Measurements from ENCODE around the gene NLRP1.
A peak's percentile ranks its signal among the peaks of the same experiment; 100 is the strongest.

Gene NLRP1

GRCh38 chr17:5553479-5553878, 30.8 kb downstream of the NLRP1 start:
- no peak for DNase-seq

DNA sequence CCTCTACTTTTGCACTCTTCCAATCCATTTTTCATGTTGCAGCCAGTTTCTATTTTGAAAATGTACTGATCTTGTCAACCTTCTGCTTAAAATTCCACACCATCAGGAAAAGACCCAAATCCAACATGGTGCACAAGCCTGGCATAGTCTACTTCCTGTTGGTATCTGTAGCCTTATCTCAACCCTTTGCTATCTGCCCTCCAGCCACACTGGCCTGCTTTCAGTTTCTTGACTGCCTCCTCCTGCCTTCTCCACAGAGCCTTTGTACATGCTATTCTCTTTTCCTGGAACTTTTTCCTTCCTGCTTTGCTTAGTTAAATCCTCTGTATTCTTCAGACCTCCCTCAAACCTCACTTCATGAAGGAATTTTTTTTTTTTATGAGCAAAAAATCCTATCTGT, 31.5 kb downstream of the NLRP1 start:
- DNase-seq = no peak

DNA sequence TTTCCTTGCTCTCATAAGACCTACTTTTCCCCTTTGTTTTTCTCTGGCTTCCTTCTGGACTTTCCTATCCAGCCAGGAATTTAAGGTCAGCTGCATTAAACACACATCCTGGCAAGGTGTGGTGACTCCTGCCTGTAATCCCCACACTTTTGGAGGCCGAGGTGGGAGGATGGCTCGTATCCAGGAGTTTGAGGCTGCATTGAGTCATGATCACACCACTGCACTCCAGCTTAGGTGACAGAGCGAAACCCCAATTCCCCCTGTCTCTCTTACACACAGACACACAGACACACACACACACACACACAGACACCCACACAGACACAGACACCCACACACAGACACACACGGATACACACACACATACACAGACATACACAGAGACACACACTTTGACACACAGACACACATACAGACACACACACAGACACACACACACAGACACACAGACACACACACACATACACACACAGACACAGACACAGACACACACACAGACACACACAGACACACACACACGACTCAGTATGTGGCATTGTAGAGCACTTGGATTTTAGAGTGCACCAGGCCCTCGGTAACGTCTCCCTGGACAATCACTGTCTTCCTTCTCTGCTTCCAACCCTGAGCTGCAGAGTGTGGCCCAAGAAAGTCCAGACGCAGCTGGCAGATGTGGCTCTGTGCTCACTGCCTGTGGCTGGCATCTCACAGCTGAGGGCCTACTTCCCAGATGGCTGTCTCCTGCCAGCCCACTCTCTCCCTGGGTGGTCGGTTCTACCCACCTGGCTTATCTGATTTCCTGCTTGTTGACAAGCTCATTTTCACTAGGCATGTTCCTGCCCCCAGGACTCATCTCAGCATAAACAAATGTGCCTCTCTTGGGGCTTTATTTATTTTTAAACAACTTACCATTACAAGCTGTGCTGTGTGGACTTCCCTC, 39.0 kb downstream of the NLRP1 start:
- no peak for DNase-seq

GRCh38 chr17:5544115-5544514, 40.2 kb downstream of the NLRP1 start:
- no peak for DNase-seq

GRCh38 chr17:5541610-5542202, 42.6 kb downstream of the NLRP1 start:
- no peak for DNase-seq

DNA sequence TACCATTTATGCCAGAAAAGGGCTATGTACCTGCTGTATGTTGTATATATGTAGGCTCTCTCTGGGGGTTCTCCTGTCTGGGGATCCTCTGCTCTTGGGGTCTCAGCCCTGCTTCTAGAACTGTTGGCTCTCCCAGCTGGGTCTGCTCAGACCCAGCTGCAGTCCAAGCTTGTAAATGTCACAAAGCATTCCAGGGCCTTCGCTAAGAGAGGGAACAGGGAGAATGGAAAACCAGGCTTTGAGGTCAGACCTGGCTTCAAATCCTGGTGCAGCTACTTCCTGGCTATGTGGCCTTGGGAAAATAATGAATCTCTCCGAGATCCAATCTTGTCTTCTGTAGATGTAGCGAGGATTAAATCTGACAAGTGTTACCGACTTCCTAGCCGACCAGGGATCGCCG, 44.0 kb downstream of the NLRP1 start:
- DNase-seq = no peak

DNA sequence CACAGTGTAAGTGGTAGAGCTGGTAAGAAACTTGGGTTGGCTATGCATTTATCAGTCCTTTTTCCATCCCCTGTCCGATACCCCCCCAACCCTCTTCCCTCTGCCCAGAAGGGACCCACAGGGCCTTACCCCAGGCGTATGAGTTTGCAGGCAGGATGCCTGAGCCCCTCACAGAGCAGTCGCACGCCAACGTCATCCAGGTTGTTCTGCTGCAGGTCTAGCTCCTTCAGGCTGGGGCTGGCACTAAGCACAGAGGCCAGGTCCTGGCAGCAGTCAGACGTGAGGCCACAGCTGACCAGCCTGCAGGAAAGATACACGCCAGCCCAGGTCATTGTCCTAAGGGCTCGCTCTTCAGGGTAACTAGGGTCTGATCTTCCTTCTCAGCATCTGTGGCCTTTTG, 45.0 kb downstream of the NLRP1 start:
- DNase-seq = no peak

GRCh38 chr17:5536866-5537650, 47.3 kb downstream of the NLRP1 start:
- no peak for DNase-seq

GRCh38 chr17:5535436-5535835, 48.9 kb downstream of the NLRP1 start:
- DNase-seq = no peak

GRCh38 chr17:5533486-5534315, 50.6 kb downstream of the NLRP1 start:
- DNase-seq = no peak

DNA sequence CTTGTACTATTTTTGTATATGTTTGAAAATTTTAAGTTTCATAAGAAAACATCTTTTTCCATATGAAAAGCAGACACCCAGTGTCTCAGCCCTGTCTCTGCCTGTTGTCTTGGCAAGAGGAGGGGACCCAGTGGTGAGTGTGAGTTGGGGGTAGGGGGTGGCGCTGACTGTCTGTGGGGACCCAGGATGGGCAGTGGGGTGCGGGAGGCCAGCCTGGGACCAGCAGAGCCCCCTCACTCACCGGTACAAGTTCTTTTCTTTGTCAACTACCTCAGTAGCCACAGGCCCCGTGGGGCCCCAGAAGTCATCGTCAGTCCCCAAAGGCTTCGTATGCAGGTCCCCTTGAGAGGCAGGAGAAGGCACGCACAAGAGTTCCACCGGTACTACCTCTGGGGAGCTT, 51.7 kb downstream of the NLRP1 start:
- no peak for DNase-seq

- no peak for DNase-seq
These were observed 53.3 kb downstream of the NLRP1 start for GRCh38 chr17:5531085-5531418.

- no peak for DNase-seq
These were observed 53.8 kb downstream of the NLRP1 start for GRCh38 chr17:5530265-5531084.

GRCh38 chr17:5527601-5528250, 56.6 kb downstream of the NLRP1 start:
- no peak for DNase-seq

GRCh38 chr17:5526821-5527598, 57.3 kb downstream of the NLRP1 start:
- peak in 1 of 2 donors; percentile 14 for DNase-seq

GRCh38 chr17:5523249-5523648, 61.1 kb downstream of the NLRP1 start:
- DNase-seq = no peak

DNA sequence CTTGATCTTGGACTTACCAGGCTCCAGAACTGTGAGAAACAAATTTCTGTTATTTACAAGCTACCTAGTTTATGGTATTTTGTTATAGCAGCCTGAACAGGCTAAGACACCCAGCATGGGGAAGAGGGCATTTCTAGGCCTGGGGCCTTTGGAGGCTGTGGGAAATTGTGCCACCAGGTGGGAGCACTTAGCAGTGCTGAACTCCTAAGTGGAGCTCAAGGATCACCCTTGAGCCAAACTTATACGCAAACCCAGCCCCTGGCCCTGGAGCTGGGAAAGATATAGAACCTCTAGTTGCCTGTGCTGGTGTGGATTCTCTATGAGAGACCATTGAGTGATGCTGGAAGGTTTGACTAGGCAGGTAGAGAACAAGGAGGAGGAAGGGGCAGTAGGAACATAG, 61.8 kb downstream of the NLRP1 start:
- DNase-seq = no peak

DNA sequence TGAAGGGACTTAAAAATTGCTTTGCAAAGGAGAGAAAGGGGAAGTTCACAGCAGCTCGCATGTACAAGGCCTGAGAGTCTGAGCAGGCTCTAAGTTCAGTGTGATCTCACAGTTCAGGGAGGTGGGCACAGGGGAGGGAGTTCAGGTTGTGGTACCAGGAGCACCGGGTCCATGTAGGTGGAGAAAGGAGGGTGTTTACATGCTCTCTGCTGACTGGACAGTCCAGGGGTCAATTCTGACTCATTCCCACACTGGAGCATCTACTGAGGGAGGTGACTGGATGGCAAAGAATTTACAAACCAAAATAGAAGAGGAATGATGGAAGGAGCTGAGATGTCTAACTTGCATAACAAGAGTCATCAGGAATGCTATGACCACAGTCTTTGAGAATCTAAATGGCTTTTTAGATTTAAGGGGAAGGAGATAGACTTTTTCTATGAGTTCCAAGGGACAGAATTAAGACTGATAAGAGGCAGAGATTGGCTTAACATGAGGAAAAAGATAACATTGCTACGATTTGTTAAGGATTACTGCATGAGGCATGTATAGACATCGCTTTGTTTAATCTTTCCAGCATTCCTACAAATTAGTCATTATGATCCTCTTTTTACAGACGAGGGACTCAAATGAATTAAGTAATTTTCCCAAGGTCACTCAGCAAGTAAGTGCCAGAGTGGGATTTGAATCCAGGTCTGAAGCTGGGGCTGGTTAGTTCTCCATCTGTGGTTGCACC, 68.1 kb downstream of the NLRP1 start:
- no peak for DNase-seq

- no peak for DNase-seq
These were observed 69.3 kb downstream of the NLRP1 start for GRCh38 chr17:5514976-5515375.

DNA sequence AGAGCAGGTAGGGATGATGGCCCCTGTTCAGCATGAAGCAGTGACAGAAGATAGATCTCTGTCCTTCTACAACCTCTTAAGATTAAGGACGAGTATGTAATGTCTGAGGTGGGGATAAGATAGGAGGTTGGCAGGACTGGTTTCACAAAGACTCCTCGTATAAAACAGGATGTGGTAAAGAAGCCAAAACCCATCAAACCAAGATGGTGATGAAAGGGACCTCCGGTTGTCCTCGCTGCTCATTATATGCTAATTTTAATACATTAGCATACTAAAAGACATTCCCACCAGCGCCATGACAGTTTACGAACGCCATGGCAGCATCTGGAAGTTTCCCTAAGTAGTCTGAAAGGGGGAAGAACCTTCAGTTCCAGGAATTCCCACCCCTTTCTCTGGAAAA, 70.7 kb downstream of the NLRP1 start:
- peak in 1 of 2 donors; percentile 46 for DNase-seq

Data from CD4-positive, alpha-beta T cell treated with Interleukin-4 for 1 hour (primary cell).